Fibroblast of lung (primary cell): ENCODE results near the gene FSD1. TPM values are rescaled to one million over a fixed set of nuclear protein-coding genes. Genes with fewer than 3 reads are reported as not detected.

Experiments used
- DNase-seq, 2 donors: peaks; one replicate each; pipeline versions ENCODE4 v3.0.0 to v3.0.0-alpha.2; 2010; ENCODE audit warnings: low read depth in 2 of 2
- H2AFZ ChIP-seq: 2 replicates; pipeline ENCODE4 v1.5.1; 2012; ENCODE audit warnings: low read length, control low read depth, inconsistent platforms
- H3K27ac ChIP-seq: 2 replicates; pipeline ENCODE4 v1.5.1; 2011; ENCODE audit warnings: low read length, control low read depth; ENCODE audit not compliant: insufficient read depth
- H3K27me3 ChIP-seq: 2 replicates; pipeline ENCODE4 v1.5.1; 2011; ENCODE audit warnings: mild to moderate bottlenecking, low read length; ENCODE audit not compliant: control insufficient read depth, insufficient read depth
- H3K36me3 ChIP-seq: 2 replicates; pipeline ENCODE4 v1.5.1; 2011; ENCODE audit warnings: low read length; ENCODE audit not compliant: control insufficient read depth, insufficient read depth
- H3K4me1 ChIP-seq: 2 replicates; pipeline ENCODE4 v1.5.1; 2011; ENCODE audit warnings: low read length; ENCODE audit not compliant: control insufficient read depth, insufficient read depth; ENCODE audit errors: extremely low read depth
- H3K4me2 ChIP-seq: 2 replicates; pipeline ENCODE4 v1.5.1; 2011; ENCODE audit warnings: low read length, control low read depth; ENCODE audit not compliant: insufficient read depth; ENCODE audit errors: extremely low read depth
- H3K4me3 ChIP-seq, 4 experiments: fragments of 200-600 bp in 1 of 4; sonication (generic) in 1 of 4; replicated peaks in 1 of 4; 2 replicates each; pipeline ENCODE4 v1.5.1; 2011 to 2016; ENCODE audit warnings: low read length in 4 of 4, low read depth in 3 of 4, mild to moderate bottlenecking in 3 of 4, control low read depth in 2 of 4, inconsistent platforms in 1 of 4, mixed read lengths in 1 of 4; ENCODE audit not compliant: insufficient read depth in 1 of 4; ENCODE audit errors: control extremely low read depth in 1 of 4
- H3K79me2 ChIP-seq: 2 replicates; pipeline ENCODE4 v1.5.1; 2012; ENCODE audit warnings: mild to moderate bottlenecking, low read length, inconsistent platforms; ENCODE audit not compliant: control insufficient read depth, insufficient read depth
- H3K9ac ChIP-seq: 2 replicates; pipeline ENCODE4 v1.5.1; 2011; ENCODE audit warnings: mild to moderate bottlenecking, low read length, control low read depth; ENCODE audit not compliant: insufficient read depth
- H3K9me3 ChIP-seq: 2 replicates; pipeline ENCODE4 v1.5.1; 2012; ENCODE audit warnings: low read depth, low read length; ENCODE audit not compliant: control insufficient read depth, insufficient read depth
- H4K20me1 ChIP-seq: 2 replicates; pipeline ENCODE4 v1.5.1; 2011; ENCODE audit warnings: low read length; ENCODE audit not compliant: control insufficient read depth, insufficient read depth; ENCODE audit errors: extremely low read depth
- EZH2 ChIP-seq: IDR thresholded peaks from 2 replicates; pipeline ENCODE4 v1.5.1; 2012; ENCODE audit warnings: low read length, control low read depth, mild to moderate bottlenecking; ENCODE audit errors: missing control alignments
- polyA plus RNA-seq, 2 donors: library from polyadenylated mRNA; depleted of rRNA in 1 of 2; stranded (reverse) in 1 of 2; unstranded in 1 of 2; fragments of >200 nt; gene quantifications; 2 replicates each; pipeline ENCODE4 v1.2.1, GENCODE V29; 2011 to 2012; ENCODE audit warnings: missing spikeins in 1 of 2
- total RNA-seq: library from RNA; depleted of rRNA; stranded (reverse); fragments of >200 nt; gene quantifications from 2 replicates; pipeline ENCODE4 v1.2.1, GENCODE V29; 2014
- TF ChIP-seq, protein P1 (sequence below), 2 donors: IDR thresholded peaks in 1 of 2; conservative IDR thresholded peaks in 1 of 2; 1 replicate in 1 of 2; 2 replicates in 1 of 2; pipeline ENCODE4 v1.5.1; 2011 to 2012; ENCODE audit warnings: low read length in 2 of 2, control low read depth in 1 of 2, inconsistent platforms in 1 of 2, low read depth in 1 of 2, mild to moderate bottlenecking in 1 of 2

Gene FSD1
- total and polyA plus RNA-seq, 2 donors (not counting 1 experiment from before 2014, with no cell fraction given): 4.6 to 10.1 TPM

DNA sequence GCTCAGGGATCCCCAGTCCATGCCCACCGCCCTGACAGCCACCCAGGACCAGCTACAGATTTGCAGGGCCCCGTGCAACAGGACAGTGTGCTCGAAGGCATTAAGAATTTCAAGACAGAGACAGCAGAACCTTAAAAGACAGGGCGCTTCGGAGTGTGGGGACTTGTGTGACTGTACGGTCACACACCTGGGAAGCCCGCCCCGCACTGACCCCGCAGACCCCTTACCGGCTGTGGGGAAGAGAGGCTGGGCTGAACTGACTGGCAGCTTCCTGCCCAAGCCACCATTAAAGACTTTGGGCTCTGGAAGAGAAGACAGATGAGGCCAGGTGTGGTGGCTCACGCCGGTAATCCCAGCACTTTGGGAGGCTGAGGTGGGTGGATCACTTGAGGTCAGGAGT, 19.8 kb downstream of the FSD1 start:
- Histone ChIP-seq H2AFZ (no peak overlapping the region), H3K4me1 (no peaks in the 10 kb centered on the region), H3K4me2 (no peak overlapping the region), H3K27ac (no peak overlapping the region), H3K9ac (no peak overlapping the region), H3K9me3 (no peaks in the 10 kb centered on the region), H3K27me3 (peaks cover 3% of the 10 kb centered on the region), H4K20me1 (no peaks in the 10 kb centered on the region), H3K4me3 (no peak overlapping the region), H3K79me2 (no peaks in the 10 kb centered on the region), H3K36me3 (no peaks in the 10 kb centered on the region)
- no peak for DNase-seq
- TF ChIP-seq, protein P1, sequence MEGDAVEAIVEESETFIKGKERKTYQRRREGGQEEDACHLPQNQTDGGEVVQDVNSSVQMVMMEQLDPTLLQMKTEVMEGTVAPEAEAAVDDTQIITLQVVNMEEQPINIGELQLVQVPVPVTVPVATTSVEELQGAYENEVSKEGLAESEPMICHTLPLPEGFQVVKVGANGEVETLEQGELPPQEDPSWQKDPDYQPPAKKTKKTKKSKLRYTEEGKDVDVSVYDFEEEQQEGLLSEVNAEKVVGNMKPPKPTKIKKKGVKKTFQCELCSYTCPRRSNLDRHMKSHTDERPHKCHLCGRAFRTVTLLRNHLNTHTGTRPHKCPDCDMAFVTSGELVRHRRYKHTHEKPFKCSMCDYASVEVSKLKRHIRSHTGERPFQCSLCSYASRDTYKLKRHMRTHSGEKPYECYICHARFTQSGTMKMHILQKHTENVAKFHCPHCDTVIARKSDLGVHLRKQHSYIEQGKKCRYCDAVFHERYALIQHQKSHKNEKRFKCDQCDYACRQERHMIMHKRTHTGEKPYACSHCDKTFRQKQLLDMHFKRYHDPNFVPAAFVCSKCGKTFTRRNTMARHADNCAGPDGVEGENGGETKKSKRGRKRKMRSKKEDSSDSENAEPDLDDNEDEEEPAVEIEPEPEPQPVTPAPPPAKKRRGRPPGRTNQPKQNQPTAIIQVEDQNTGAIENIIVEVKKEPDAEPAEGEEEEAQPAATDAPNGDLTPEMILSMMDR (conservative IDR thresholded peaks at IDR 0.05 in 1 of 2, IDR thresholded peaks at IDR 0.05 in 1 of 2; ENCODE audit: low read depth in 1 of 2, low read length in 2 of 2): no peak
- TF ChIP-seq EZH2: no peak

DNA sequence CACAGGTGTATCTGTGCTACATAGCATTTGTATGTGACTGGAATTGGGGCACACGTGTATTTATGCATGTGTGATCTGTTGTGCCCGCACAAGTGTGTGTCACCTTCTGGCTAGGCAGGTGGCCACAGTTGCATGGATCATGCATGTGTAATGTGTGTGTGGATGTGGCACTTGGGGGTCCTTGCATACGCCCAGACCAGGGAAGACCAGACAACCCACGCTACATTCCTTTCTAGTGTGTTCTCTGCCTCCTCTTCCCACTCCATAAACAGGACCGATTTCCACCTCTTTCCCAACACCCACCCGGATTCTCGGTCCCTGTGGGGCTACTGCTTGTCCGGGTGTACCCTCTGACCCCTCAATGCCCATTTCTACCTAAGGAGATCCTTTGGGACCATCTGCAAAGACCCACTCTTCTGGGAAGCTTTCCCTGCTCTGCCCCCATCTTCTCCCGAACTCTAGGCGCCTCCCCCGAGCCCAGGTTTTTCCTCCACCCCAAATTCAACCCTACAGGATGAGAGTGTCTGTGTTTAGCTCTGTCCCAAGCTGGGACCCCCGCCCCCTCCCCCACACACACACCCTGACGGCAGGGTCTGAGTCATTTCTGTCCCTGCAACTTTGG, 21.9 kb downstream of the FSD1 start:
- Histone ChIP-seq H3K9ac (no peak overlapping the region), H3K4me3 (no peak overlapping the region), H3K79me2 (no peaks in the 10 kb centered on the region), H3K36me3 (no peaks in the 10 kb centered on the region), H3K9me3 (no peaks in the 10 kb centered on the region), H3K4me2 (no peak overlapping the region), H4K20me1 (no peaks in the 10 kb centered on the region), H3K27me3 (peaks cover 3% of the 10 kb centered on the region), H3K27ac (no peak overlapping the region), H3K4me1 (no peaks in the 10 kb centered on the region), H2AFZ (no peak overlapping the region)
- peak; percentile 61 for TF ChIP-seq EZH2
- TF ChIP-seq, protein P1 (conservative IDR thresholded peaks at IDR 0.05 in 1 of 2, IDR thresholded peaks at IDR 0.05 in 1 of 2; ENCODE audit: low read depth in 1 of 2, low read length in 2 of 2): no peak
- DNase-seq: no peak

DNA sequence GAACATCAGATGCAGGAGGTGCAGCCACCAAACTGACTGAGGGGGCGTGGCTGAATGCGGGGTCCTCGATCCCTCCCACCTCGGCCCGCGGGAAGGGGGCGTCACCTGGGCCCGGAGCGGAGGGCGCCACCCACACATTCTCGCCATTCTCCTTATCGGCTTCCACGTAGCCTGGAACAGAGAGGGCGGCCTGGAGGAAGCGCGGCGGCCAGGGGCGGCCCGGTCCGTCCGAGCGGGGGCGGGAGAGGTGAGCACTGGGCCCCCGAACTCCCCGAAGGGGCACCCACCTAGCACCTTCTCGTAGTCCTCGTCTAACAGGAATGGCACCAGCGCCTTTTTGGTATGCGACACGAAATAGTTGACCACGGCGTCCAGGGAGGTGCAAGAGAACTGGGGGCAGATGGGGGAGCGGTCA, 22.4 kb downstream of the FSD1 start:
- Histone ChIP-seq H3K4me1 (no peaks in the 10 kb centered on the region), H3K9me3 (no peaks in the 10 kb centered on the region), H3K9ac (no peak overlapping the region), H3K36me3 (no peaks in the 10 kb centered on the region), H3K79me2 (no peaks in the 10 kb centered on the region), H3K27ac (no peak overlapping the region), H3K4me3 (no peak overlapping the region), H4K20me1 (no peaks in the 10 kb centered on the region), H3K4me2 (no peak overlapping the region), H3K27me3 (peaks cover 3% of the 10 kb centered on the region), H2AFZ (no peak overlapping the region)
- DNase-seq: no peak
- TF ChIP-seq, protein P1 (conservative IDR thresholded peaks at IDR 0.05 in 1 of 2, IDR thresholded peaks at IDR 0.05 in 1 of 2; ENCODE audit: low read depth in 1 of 2, low read length in 2 of 2): no peak
- no peak for TF ChIP-seq EZH2
